GM19240 (cell line): Measurements from ENCODE around the gene SHISA4.
"Not testable (repeated sequence)": the region's sequence is repeated elsewhere in the genome, so short reads cannot be mapped to it uniquely, and the experiment has no call there.

Experiments
- DNase-seq: peaks from one replicate; pipeline ENCODE4 v3.0.0; 2011; ENCODE audit warnings: low spot score; ENCODE audit not compliant: insufficient read length

The SHISA4 gene

GRCh38 chr1:201888282-201889089, at the start of gene SHISA4:
SHISA4 (plus strand) TSS chr1:201888898; CDS start chr1:201888995, 97 bp downstream.
- DNase-seq = no peak

- DNase-seq = not testable (repeated sequence)
Observed at GRCh38 chr1:201839089-201839488, 49.6 kb upstream of the SHISA4 start.

GRCh38 chr1:201840055-201840454, 48.6 kb upstream of the SHISA4 start:
- no peak for DNase-seq

GRCh38 chr1:201840490-201840889, 48.2 kb upstream of the SHISA4 start:
- DNase-seq = no peak

DNA sequence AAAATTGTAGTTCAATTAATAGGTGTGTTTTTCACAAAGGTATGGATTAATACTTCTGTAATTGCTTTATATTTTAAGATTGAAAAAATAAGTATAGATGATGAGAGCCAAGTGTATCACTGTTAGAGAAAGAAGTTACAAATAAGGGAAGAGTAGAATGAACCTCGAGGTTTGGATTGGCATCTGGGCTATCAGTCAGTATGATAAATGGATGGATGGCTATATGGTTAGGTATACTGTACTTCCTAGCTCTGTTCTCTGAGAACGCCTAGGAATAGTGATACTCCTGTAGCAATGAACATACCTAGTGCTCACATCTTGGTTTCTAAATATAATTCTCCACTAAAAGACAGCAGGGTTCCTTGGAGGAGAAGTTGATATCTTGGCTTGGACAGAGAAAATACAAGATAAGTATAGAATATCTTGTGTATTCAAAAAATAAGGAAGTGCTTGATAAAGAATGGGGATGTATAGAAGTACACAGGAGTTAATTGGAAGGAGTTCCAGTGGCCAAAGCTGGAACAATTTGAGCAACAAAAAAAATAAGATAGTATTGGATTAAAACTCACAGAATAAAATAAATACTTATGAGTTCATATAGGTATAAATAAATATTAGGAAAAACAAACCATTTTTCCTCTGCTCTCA, 47.3 kb upstream of the SHISA4 start:
- no peak for DNase-seq

- no peak for DNase-seq
Observed at GRCh38 chr1:201842472-201843027, 46.1 kb upstream of the SHISA4 start.

- no peak for DNase-seq
Observed at GRCh38 chr1:201845331-201846083, 43.2 kb upstream of the SHISA4 start.

- DNase-seq = no peak
Observed at GRCh38 chr1:201847150-201847549, 41.5 kb upstream of the SHISA4 start.

- DNase-seq = no peak
Observed at GRCh38 chr1:201848230-201848629, 40.5 kb upstream of the SHISA4 start.

DNA sequence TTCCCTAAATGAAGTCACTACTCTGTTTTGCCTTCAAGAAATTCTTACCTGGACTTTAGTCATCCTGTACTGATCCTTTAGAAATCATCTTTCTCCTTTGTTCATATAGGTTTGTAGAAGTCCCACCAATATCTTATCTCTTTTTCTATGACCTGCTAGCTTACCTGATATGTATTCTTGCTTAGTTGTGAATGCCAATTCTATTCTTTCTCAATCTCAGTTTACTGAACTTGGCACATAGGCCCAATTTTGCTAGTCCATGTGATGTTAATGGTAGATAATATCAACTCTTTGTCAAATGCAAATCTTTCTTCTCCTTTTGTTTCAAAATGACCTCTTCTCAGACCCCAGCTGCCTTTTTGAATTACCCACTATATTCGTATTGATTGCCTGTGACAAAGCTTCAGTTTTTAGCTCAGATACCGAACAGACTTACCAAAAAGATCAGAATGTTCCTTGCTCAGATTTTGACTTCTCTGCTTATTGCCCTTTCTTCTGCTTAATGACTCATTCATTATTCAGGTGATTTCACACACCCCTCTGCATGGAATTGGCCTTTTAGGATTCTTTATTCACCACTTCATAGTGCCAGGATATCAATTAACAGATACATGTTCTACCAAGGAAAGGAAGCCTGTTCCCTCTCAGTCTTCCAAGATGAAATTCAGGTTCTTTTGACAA, 39.2 kb upstream of the SHISA4 start:
- no peak for DNase-seq

DNA sequence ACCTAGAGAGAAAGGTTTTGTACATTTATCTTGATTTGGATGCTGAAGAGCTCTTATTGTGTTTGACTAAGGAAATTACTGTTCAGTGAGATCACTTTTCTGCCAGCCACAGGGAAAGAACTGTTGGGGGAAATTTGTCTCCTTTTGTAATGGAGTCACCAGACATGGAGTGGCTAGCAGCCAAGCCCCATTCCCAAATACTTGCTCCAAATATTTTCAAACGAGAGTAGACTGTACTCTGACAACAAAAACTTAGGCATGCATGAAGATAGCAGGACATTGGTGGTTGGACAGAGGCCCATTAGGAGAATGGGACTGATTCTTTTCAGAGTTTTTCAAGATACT, 38.7 kb upstream of the SHISA4 start:
- DNase-seq = no peak

DNA sequence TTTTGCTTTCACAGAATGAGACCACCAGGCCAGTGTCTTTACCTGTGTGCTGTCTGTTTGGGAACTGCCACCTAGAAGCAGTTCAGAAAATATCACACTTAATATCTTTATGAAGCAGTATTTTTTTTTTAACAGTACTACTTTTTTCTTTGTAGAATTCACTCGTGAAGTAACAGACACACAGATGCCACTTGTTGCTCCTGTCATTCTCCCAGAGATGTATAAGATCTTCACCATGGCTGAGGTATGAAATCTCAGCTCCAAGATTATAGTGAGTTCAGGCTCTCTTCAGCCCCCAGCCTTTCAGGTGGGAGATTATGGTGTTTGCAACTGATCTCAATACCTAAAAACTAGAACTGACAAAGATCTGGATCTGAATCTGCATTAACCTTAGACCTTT, 36.7 kb upstream of the SHISA4 start:
- no peak for DNase-seq

GRCh38 chr1:201856722-201857121, 32.0 kb upstream of the SHISA4 start:
- DNase-seq = not testable (repeated sequence)

- no peak for DNase-seq
Observed at GRCh38 chr1:201859424-201859823, 29.3 kb upstream of the SHISA4 start.

- DNase-seq = no peak
Observed at GRCh38 chr1:201861448-201861847, 27.2 kb upstream of the SHISA4 start.

- no peak for DNase-seq
Observed at GRCh38 chr1:201870397-201870796, 18.3 kb upstream of the SHISA4 start.

- no peak for DNase-seq
Observed at GRCh38 chr1:201874672-201875071, 14.0 kb upstream of the SHISA4 start.

- DNase-seq = no peak
Observed at GRCh38 chr1:201876148-201876818, 12.4 kb upstream of the SHISA4 start.

DNA sequence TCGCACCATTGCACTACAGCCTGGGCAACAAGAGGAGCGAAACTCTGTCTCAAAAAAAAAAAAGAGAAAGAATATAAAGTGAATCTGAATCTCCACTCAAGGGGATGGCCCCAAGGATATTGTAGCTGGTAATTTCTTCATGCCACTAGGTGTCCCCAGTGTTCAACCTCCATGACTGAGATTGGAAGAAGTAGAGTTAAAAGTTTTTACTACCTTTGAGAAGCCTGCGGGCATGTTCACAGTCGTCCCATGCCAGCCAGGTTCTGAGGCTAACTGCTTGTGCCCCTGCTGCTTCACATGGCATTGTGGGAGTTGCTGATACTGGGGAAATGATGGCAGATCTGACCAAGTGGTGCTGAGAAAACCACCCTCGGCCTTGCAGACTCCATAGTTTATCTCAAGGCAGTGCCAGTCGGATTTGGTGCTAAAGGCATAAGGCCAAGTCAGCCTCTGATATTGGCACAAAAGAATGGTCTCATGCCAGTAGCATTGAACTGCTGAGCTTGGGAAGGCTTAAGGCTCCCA, 10.8 kb upstream of the SHISA4 start:
- DNase-seq = no peak

GRCh38 chr1:201880928-201881571, 7.6 kb upstream of the SHISA4 start:
- no peak for DNase-seq
